GM19397 (cell line): ENCODE data around the gene IL12RB1.
"Not testable (repeated sequence)": the region's sequence is repeated elsewhere in the genome, so short reads cannot be mapped to it uniquely, and the experiment has no call there.

Source experiments
- ATAC-seq: cut with Tn5 transposase; IDR thresholded peaks from one replicate; pipeline ENCODE4 v1.9.1; 2021; ENCODE audit warnings: mild to moderate bottlenecking, moderate library complexity; ENCODE audit not compliant: unreplicated experiment

IL12RB1 gene

DNA sequence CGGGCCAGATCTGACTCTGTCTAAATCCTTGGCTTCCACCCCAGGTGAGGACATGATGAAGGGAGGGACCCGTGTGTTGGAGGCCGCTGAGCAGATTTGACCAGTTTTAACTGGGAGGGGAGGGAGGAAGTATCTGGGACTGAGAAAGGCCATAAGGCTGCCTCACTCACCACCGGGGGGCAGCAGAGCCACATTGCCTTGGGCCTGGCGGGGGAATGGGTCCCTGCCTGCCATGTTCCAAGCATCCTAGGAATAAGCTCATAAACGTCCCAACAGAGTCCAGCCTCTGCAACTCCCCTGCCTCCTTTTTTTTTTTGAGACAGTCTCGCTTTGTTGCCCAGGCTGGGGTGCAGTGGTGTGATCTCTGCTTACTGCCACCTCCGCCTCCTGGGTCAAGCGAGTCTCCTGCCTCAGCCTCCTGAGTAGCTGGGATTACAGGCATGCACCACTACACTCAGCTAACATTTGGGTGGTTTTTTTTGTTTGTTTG lies 26.3 kb upstream of the IL12RB1 start:
- ATAC-seq: no peak

DNA sequence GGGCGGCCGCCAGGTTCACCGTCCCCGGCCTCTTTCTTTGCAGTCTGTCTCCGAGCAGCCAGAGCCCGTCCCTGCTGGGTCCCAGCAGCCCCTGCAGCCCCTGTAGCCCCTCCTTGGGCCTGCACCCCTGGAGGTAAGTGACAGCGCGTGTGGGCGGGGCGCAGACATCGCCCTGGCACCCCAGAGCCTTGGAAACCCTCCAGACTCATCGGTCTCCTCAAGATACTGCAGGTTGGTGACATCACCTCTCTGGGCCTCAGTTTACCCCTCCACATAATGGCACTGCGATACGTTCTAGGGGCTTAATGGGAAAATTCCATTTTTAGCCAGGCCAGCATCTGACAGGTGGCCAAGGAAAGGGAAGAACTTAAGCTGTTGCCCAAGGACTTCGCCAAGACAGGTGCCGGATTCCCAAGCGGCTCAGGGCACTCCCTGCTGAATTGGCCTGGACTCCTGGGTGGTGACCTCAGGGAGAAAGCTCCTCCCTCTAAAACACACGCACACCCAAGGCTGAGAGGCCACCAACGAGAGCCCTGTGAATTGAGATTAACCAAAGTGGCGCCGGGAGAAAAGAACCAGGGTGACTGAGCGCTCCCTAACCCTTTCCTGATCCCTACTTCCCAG lies 24.0 kb upstream of the IL12RB1 start:
- ATAC-seq: no peak

DNA sequence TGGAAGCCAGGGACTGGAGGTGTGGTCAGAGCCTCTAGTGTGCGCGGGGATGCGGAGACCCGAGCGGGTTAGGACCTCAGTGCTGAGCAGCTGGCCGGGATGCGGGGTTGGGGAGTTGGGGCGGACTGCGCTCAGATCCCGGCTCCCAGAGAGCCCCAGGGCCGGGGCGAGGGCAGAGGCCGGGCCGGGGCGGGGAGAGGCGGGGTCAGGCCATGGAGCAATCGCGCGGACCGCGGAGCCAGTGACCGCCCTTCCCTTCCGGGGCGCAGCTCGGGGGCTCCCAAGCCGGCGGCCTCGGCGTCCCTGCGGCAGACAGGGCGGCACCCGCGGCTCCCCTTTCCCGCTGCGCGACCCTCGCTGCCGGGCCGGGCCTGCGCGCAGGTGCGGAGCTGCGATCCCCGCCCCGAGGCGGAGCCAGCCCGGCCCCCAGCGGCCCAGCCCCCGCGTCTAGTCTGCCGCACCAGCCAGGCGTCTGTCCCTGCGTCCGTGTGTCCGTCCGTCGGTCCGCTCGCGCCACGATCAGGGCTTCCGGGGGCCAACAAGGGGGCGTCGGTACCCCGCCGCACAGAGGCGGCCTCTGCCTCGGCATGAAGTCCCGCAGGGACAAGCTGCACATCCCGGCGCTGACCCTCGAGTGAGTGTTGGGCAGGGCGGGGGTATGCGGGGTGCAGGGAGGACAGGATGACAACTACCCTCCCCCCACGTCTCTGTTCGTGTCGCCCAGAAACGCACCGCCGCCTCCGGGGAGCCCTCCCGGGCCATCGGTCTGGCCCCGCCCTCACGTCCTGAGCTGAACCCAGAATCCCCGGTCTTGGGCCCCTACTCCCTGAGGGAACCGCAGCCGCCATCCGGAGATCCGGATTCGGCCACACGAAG lies 23.2 kb upstream of the IL12RB1 start:
- ATAC-seq: no peak

DNA sequence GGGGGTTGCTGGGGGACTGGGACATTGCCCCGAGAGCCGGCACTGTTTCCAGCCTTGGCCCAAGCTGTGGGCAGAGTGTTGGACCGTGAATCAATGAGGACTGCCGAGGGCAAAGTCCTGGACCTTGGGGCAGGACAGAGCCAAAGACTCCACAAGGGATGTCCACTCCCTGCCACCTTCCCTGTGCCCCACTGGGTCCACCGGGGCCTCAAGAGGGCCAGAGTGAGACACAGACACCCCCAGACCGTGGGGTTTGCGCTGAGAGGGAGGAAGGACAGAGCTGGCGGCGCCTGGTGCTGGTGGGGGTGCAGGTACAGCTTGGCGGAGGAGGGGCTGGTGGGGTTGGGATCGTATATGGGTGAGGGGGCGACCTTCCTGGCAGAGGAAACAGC lies 22.6 kb upstream of the IL12RB1 start:
- no peak for ATAC-seq

DNA sequence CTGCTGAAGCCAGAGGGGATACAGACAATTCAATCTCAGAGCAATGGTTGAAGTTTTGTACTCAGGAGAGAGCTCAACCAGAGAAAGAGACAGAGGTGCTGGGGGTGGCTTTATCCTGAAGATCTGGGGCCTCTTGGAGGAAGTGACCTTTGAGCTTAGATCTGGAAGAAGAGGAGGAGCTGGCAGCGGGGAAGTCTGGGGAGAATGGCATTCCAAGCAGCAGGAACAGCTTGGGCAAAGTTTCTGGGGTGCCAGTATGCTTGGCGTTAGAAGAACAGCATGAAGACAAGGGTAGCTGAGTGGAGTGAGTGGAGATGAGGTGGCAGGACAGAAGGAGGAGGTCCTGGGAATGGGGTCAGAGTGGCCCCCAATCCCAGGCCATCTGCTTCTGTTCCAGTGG lies 22.2 kb upstream of the IL12RB1 start:
- ATAC-seq: no peak

DNA sequence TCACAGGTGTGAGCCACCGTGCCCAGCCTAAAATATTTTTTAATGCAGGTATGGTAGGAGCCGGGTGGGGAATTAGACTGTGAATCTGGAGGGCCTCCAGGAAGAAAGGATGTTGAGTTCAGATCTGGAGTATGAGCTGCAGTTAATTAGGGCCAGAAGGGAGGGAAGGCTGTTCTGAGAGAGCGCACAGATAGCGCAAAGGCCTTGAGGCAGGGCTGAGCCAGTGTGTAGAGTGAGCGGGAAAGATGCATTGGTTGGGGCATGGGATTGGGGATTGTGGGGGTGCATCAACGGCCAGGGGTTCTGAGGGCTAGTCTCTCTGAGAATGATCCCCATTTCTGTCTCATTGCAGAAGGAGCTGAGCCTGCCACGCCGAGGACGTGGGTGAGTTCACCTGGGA lies 20.5 kb upstream of the IL12RB1 start:
- ATAC-seq: no peak

DNA sequence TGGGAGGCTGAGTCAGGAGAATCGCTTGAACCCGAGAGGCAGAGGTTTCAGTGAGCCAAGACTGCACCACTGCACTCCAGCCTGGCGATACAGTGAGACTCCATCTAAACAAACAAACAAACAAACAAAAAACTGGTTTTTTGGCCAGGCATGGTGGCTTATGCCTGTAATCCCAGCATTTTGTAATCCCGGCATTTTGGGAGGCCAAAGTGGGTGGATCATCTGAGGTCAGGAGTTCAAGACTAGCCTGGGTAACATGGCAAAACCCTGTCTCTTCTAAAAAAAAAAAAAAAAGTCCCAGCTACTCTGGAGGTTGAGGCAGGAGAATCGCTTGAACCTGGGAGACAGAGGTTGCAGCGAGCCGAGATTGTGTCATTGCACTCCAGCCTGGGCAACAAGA lies 18.5 kb upstream of the IL12RB1 start:
- not testable (repeated sequence) for ATAC-seq

DNA sequence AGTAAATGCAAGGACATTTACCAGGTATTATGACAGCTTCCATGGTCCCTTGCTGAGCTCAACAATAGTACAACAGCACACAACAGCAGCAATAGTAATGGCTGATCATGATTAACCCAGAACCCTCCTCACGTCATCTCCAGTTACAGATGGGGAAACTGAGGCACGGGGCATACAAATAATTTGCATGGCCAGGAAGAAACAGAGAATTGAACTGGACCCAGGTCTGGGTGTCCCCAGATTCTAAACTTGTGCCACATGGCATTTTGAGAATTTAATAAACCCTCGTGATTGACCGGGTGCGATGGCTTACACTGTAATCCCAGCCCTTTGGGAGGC lies 18.0 kb upstream of the IL12RB1 start:
- no peak for ATAC-seq

DNA sequence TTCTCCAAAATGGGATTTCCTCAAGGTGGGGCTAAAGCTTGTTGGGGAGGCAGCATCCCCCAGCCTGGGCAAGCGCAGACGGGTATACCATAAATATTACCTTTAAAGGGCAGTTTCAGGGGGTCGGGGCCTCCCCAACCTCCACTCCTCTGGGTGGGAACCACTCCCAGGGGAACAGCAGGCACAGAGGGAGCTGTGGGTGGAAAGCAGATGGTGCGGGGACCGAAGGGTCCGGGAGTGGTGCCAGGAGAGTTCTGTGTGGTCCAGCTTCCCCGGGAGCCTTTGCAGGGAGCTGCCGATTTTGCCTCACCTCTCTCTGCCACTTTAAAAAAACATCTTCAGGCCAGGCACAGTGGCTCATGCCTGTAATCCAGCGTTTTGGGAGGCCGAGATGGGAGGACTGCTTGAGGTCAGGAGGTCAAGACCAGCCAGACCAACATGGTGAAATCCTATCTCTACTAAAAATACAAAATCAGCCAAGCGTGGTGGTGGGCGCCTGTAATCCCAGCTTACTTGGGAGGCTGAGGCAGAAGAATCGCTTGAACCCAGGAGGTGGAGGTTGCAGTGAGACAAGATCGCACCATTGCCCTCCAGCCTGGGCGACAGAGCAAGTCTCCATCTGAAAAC lies 16.3 kb upstream of the IL12RB1 start:
- no peak for ATAC-seq

DNA sequence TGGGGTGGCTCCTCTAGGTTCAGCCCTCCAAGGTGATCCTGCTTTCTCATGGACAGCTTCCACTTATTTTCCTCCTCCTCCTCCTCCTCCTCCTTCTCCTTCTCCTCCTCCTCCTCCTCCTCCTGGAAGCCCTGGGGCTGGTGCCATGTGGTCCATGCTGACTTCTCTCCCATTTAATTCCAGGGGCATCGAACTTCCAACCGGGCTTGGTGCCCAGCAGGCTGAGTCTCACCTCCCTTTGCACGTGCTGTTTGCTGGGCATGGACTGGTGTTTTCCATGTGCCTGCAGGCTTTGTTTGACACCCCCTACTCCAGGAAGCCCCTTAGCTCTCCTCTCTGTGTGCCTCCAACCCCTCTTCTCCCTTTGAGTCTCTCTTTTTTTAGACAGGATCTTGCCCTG lies 14.5 kb upstream of the IL12RB1 start:
- ATAC-seq: no peak

DNA sequence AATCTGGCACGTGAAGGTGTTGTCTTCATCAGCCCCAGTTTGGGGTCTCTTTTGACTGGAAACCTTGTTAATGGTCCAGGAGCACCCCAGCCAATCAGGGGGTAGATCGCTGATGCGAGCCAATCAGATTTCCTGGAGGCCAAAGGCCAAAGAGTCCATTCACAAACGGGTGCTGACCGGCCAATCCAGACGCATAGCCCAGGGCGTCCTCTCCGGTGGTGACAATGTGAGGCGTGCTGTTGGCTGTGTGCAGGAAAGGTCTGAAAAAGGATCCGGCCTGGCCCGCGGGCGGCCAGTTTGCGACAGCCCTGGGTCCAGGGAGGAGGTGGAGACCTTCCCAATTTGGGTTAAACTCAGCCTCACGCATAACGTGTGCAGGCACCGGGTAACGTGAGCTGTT lies 14.0 kb upstream of the IL12RB1 start:
- ATAC-seq: no peak

DNA sequence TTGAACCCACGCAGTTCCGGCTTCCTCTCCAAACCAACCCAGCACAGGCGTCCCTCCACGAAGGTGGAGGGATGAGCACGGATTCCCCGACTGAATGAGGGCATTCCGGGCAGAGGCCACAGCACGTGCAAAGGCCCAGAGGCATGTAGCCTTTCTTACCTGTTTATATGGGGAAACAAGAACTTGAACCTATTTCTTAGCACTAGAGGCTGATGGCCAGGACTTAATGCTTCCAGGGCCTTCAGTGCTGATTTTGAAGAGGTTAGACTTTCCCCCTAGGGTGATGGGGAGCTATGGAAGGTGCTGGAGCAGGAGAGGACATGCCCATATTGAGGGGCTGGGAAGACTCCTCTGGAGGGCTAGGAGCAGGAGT lies 12.9 kb upstream of the IL12RB1 start:
- ATAC-seq: no peak

DNA sequence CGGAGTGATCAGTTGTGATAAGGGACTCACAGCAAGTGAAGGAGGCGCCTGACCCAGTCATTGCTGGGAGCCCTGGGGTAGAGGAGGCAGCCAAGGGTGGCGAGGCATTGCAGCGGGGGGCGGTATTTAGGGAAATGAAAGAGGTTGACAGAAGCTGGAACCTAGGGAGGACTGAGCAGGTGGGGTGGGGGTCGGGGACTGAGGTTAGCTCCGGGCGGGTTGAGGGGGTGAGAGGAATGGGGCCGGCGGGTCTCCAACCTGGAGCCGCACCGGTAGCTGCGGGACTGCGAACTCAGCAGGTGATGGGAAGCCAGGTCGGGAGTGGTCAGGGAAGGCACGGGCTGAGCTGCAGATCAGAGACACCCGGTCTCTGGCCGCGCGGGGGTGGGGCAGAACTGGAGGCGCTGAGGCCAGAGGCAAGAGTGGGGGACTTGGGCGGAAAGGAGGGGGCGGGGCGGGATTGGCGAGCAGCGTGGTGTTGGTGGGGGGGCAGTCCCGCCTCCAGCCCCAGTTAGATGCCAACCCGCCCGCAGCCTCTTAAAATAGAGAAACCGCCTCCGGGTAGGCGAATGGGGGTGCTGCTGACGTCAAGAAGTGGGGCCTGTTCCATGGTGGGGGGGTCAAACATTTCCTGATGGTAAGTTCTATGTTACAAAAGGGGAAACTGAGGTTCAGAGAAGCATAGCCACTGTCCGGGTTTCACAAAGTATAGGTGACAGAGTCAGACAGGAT lies 12.3 kb upstream of the IL12RB1 start:
- peak; percentile 53 for ATAC-seq

DNA sequence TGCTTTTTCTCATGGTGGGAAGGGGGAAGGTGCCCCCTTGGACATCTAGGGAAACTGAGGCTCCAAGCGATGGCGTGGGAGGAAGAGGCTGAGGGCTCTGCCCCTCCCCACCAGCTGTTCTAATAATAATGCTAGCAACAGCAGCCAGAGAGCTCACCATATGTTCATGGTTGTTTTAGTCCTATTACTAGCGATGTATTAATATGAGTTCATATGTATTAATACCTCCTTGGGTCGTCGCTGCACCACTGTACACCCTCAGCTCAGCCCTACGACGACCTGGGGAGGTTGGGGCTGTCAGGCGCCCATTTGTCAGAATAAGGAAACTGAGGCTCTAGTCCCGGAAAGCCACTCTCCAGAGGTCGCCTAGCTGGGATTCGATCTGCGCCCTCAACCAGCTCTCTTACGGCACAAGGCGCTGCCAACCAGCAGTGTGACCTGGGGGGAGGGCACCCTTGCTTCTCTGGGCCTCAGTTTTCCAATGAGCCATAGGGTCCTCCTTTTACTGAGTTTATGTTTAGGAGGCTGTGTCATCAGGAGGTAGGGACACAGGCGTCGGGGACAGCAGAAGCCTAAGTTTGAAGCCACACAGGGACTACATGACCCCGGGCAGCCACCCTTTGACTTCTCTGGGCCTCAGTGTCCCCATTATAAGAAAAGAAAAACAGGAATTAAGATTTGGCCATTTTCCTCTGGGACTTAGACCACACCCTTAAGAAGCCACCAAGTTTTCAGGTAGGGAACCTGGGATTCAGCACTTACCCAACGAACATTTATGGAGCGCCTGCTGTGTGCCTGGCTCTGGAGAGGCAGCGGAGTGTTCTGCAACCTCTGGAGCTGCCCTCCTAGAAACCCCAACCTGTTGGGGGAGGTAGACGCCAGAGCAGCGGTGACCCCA lies 11.5 kb upstream of the IL12RB1 start:
- no peak for ATAC-seq

DNA sequence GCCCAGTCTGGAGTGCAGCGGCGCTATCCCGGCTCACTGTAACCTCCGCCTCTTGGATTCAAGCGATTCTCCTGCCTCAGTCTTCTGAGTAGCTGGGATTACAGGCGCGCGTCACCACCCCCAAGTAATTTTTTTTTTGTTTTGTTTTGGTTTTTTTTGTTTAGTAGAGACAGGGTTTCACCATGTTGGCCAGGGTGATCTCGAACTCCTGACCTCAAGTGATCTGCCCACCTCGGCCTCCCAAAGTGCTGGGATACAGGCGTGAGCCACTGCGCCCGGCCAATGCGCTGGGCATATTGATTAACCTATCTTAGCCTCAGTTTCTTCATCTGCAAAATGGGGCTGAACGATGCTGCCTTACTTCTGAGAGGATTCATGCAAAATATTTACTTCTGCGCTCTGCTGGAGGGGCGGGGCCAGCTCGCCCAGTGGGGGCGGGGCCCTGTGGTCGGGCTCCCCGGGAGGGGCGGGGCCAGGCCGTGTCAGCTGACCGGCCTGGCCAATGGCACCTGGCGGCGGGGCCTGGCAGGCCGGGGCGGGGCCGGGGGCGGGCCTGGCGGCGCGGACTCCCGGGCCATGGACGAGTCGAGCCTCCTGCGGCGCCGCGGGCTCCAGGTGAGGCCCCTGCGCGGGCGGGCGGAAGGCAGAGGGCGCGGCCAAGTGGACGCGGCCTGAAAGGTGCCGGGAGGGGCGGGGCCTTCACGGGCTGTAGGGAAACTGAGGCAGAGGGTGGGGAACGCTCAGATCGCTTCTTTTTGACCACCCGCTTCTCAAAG lies 10.7 kb upstream of the IL12RB1 start, which contains the start of gene MAST3:
TSS of gene MAST3 (plus strand) at position 562 of the 776 bp plus-strand sequence. CDS start at position 577, 15 bp downstream.
- ATAC-seq: peak; percentile 65

DNA sequence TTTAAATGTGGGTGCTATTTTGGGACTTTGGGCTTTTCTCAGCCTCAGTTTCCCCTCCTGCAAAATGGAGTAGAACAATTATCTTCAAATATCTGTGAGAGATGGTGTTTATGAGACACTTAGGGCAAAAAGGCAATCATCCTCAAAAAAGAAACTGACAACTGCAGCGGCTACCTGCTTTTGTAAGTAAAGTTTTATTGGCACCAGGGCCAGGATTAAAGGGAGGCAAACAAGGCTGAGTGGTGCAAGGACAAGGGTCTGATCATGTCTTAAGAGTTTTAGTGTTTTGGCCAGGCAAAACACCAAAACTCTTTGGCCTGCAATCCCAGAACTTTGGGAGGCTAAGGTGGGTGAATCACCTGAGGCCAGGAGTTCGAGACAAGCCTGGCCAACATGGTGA lies 9.5 kb upstream of the IL12RB1 start:
- ATAC-seq: no peak

DNA sequence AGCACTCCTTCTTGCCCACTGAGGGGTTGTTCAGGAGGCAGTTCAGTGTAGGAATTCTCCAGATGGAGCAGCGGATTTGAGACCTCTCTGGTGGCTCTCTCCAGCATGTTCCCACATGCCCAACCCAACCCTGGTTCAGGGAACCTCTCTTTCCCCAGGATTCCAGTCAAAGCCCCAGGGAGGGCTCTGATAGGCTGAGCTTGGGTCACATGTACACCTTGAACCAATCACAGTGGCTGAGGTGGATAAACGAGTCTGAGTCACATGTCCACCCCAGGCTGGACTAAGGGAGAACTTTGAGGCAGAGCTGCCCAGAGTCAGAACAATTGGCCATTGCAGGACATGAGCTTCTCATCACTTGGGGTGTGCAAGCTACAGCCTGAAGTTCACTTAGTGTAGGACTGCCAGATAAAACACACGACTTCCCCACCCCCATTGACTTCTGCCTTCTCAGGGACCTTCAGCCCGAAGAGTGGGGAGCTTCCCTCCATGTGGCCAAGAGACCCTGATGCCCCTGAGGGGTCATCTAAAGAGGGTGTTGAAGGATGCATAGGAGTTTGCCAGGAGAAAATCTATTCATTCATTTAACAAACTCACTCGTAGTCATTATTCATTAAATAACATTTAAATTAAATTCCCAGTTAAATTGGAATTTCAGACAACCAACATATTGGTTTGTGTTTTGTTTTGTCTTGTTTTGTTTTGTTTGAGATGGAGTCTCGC lies 6.9 kb upstream of the IL12RB1 start:
- no peak for ATAC-seq

DNA sequence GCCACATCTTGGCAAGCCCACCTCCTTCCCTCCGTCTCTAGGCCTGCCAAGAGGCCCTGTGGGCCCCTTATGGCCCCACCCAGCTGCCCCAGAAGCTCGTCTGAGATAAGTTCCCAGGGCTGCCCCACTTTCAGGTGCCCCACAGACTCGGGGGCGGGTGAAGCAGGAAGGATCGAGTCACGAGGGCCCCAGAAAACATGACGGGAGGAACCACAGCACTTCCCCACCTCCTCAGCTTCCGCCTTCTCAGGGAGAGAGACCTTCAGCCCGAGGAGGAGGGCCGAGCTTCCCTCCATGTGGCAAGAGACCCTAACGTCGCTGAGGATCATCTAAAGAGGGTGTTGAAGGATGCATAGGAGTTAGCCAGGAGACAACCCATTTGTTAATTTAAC lies 4.5 kb upstream of the IL12RB1 start:
- ATAC-seq: no peak
